GM18951 (cell line): ENCODE results near the gene CLEC16A.

Source experiments
- POLR2A ChIP-seq: IDR thresholded peaks from 4 replicates; pipeline ENCODE4 v1.6.1; 2011; ENCODE audit warnings: mild to moderate bottlenecking; ENCODE audit not compliant: insufficient read length, insufficient read depth; ENCODE audit errors: extremely low read depth
- in situ Hi-C: fragments of 300-500 bp; cut with MboI; formaldehyde crosslinking; loops from one replicate; pipeline ENCODE4 v1.12.0; 2022; ENCODE audit warnings: low sequenced_read_pairs, mixed read lengths, inconsistent platforms; ENCODE audit not compliant: unreplicated experiment

The CLEC16A gene

DNA sequence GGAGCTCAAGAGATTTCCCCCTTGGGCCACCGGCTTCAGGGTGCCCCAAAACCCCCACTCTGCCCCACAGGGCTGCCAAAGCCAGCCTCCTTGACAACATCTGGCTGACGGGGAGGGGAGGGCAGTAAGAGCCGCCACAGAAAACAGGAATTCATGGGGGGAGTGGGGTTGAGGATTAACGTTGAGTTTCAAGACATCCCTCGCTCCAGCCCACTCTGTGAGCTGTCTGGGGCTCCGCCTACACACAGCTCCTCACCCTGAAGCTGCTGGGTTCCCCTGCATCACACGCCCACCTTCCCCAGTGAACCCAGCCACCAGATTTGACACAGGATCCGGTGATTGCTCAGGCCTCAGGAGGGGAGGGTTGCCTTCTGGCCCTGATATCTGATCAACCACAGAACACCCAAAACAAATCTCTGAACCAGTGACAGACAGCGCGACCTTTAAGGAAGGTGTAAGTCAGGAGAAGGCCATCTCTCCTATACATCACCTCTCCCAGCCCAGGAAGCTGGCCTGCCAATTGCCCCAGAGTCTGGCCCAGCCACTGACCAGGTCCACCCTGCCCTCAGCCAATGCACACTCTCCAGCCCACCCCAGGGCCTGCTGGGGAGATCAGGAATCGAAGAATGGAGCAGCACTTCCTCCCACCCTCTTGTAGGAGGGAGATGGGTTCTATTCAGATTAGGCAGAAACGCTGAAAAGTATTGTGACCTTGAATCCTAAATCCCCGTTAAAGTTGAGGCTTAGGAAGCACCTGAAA, 132.1 kb downstream of the CLEC16A start:
- in situ Hi-C loops: no loop called here
- TF ChIP-seq POLR2A: no peak

DNA sequence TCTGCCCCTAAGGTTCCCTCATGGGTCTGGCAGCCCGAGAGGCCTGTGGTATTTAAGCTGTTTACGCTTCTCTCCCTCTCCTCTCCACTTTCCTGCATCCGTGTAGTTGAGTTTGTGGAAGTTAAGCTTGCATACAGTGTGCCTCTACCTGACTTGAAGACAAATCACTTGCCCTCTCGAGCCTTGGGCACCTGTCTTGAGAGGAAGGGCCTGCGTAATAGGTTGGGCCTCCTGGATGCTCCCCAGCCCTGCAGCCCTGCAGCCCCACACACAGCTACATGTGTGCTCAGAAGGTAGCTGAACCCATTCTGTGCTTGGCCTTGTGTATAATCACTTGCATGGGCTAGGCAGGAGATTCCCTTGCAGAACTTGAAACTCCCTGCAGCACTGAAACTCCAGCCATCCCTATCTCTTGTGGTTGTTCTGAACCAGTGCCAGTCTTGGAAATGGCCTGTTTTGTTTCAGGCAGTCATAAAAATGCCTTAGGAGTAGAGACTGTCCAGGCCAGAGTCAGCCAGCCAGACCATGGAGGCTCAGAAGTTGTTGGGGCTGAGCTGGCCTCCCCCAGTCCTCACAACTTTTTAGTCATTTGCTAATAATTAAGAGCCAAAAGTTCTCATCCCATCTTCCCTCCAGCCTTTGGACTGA, 134.6 kb downstream of the CLEC16A start:
- in situ Hi-C loops: no loop called here
- TF ChIP-seq POLR2A: no peak

DNA sequence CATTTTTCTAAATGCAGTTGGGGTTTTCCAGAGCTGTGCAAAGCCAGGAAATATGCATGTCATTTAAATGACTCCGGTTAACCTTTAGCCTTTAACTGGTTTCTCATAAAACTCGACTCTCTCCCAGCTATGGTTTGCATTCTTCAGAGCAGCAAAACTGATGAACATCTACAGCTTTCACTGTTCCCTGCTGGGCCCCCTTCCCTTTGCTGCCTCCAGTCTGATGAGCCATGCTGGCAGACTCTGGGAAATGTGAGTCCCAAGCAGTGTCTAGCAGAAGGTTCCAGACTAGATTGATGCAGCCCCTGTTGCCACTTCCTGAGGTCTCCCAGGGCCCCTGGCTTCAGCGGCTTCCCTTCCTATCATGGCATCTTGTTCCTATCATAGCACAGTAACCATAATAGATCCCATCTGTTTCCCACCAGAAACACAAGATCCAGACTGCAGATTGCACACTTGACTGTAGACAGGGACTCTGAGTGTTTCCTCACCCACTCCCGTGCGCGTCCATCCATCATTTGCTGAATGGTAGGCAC, 135.4 kb downstream of the CLEC16A start:
- TF ChIP-seq POLR2A: no peak
- in situ Hi-C loops: no loop called here

DNA sequence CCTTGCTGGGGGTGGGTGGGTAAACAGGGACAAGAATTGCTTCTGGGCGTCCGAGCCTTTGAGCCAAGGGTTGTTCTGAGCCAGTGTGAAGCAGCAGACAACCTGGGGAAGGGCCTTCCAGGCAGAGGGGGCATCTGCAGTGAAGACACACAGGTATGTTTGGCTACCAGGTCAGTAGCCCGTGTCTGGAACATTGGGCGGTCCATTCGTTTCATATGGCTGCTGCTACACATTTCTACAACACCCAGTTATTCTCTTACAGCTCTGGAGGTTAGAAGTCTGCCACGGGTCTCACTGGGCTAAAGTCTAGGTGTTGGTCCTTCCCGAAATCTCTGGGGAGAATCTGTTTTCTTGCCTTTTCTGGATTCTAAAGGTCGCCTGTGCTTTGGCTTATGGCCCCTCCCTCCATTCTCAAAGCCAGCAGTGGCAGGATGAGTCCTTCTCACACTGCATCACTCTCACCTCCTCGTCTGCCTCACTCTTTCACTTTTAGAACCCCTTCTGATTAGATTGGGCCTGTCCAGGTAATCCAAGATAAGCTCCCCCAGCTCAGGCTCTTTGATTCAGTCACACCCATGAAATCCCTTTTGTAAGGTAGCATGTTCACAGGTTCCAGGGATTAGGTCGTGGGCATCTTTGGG, 136.1 kb downstream of the CLEC16A start:
- no peak for TF ChIP-seq POLR2A
- in situ Hi-C loops: no loop called here

DNA sequence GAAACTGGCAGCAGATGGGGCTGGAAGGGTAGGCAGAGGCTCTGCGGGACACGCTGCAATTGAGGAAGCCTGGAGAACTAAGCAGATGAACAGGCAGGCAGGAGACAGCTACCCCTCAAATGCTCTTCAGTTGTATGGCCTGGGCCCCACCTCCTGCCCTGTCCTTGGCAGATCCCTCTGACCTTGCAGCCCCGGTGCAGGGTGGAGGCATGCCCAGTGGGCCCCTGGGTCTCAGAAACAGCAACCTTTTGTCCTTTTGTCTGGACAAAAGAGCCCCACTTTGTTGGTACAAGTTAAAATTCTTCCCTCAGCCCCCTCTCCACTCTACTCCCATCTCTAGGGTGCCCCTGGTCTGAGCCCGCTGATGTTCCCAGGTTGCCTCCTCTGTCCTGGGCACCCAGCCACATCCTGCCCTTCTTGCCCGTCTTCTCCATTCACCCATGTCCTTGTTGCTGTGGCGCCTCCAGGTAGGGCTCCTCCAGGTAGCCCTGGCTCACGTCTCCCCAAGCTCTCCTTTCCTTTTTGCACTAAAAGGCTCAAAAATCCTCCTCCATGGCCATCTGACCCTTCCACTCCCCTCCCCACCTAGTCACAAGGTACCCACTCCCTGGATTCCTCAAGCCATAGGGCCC, 136.8 kb downstream of the CLEC16A start:
- in situ Hi-C loops: no loop called here
- no peak for TF ChIP-seq POLR2A

DNA sequence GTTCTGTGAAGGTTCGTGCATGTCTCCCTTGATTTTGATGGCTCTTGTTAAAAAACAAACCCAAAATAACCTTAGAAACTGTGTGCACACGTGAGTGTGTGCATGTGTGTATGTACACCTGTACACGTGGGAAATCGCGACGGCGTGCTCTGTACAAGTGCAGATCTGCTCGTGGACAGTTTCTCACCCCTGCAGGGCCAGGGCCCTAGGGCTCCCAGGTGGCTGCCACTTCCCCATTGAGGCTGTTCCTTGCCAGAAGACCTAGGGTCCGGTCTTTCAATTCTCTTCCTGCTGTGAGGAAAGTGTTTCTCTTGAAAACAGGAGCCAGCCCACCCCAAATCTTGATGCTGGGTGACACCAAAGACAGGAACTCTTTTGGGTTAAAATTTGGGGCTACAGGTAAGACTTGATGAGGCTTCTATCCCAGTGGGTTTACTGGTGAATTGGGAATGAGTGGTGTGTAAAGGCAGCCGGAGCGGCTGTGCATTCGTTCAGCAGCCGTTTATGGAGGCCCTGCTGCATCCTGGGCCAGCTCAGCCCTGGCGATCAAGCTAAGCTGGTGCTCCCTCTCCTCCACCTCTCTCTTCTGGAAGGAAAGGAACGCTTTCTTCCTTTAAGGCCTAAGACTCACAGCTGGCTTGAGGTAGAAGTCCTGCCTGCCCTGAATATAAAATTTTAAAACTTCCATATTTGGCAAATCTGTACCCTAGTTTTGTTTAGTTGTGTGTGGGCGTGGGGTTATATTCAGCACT, 137.9 kb downstream of the CLEC16A start:
- in situ Hi-C loops: no loop called here
- TF ChIP-seq POLR2A: no peak

DNA sequence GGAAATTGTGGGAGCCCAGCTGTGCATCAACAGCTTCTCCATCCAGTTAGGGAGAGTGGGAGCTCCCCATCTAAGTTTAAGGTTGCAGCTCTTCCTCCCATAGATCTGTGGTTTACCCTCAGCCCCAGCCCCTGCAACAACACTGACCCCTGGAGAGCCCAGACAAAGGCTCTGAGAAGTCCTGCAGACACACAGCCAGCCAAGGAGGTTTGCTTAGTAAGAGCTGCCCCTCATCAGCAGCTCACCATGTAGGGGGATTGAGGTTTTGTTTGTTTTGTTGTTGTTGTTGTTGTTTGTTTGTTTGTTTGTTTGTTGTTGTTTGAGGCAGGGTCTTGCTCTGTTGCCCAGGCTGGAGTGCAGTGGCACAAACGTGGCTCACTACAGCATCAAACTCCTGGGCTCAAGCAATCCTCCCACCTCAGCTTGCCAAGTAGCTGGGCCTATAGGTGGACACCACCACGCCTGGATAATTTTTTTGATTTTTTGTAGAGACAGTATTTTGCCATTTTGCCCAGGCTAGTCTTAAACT, 138.6 kb downstream of the CLEC16A start:
- no peak for TF ChIP-seq POLR2A
- in situ Hi-C loops: no loop called here

DNA sequence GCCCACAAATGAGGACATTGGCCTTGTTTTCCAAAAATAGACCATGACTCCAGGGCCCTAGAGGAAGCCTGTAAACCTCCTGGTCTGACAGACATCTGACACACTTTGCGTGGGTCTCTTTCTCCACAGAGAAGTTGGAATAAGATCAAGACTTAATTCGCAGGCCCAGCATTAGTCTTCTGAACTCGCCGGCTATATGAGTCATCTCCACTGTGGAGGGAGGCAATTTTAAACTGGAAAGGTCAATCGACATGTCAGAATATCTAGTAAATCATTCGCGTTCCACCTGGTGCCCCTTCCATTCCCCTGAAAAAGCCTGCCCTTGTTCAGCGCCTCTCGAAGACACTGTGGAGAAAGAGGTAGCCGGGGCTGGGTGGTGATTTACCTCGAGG, 140.1 kb downstream of the CLEC16A start:
- TF ChIP-seq POLR2A: no peak
- in situ Hi-C loops: no loop called here

DNA sequence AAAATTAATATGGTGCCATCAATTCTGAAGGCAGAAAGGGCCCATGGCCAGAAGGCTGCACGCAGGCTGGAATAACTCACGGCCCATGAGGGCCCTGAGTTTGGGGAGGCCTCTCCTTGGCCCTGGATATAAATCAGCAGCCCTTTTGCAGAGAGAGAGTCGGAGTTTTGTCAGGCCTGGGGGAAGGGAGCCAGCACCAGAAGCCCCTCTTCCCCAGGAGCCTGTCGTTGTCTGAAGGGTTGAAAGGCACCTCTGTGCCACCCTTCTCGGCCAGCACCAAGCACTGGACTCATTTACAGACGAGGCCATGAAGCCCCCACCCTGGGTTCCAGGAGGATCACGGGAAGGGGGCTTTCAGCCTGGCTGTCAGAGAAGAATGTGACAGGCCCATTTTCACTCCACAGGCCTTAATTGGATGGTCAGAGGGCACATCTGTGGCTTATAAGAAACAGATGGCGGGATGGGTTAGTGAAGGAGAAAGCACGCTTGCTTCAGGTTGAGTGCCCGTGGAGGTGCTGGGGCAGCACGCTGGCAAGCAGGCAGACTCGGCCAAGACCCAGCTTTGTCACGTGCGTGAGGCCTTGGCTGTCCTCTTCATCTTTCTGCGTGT, 140.6 kb downstream of the CLEC16A start:
- TF ChIP-seq POLR2A: no peak
- in situ Hi-C loops: no loop called here

DNA sequence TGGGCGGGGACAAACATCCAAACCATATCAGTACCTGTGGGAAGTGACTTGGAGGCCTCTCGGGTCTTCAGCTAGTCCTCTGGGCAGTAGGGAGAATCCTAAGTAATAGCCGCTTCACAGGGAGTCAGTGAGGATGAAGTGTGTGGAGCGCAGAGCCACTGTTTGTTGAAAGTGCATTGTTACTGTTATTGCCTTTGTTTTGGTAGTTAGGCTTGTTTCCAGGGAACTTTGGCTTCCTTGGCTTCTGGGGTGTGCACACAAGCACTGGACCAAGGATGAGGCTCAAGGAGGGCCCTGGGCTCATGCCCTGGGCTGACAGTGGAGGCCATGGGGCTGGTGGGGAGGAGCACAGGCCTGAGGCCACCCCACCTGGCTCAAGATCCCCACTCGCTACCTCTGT, 141.6 kb downstream of the CLEC16A start:
- TF ChIP-seq POLR2A: no peak
- in situ Hi-C loops: no loop called here

DNA sequence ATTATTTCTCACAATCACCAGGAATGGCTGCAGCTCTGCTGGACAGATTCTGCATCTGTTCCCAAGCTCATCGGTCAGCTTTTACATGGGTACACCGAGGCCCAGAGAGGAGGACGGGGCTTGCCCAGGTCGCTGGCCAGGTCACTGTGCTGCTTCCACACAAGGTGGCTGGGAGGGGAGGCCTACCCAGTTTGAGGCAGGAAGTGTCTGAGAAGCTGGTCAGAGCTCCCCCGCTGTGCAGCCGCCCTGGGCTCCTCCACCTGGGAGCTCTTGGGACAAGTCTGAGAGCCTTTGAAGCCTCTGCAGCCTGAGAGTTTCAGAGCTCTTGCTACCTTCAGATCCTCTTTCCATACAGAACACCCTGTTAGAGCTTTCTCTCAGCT, 143.3 kb downstream of the CLEC16A start:
- no peak for TF ChIP-seq POLR2A
- in situ Hi-C loops: no loop called here

DNA sequence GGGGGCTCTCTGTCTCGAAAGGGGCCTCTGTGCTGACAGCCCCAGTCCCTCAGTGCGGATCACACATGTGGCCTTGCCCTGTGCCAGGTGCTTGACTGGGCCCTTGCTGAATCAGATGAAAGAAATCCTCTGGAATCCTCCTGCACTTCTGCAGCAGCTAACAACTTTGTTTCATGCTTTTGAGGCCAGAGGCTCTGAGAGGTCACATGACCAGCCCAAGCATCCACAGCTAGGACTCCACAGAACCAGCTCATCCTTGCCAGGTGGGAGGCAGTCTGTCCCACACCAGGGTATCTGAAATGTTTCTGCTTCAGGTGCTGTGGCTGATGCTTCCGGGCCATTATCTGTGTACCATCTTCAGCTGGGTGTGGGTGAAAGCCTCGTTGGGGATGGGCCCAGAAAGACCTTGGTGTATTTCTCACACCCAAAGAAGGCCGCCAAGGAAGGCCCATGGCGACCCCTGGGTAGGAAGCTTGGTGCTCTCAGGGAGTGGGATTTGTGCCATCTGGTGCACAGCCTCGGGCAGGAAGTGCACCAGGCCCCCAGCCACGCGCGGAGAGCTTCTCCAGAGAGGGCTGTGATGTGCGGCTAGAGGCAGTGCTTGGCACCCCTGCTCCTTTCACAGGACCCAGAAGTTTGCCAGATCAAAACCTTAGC, 143.8 kb downstream of the CLEC16A start:
- no peak for TF ChIP-seq POLR2A
- in situ Hi-C loops: no loop called here
